CD4-positive, alpha-beta memory T cell (primary cell): ENCODE data around the gene B4GALNT1. TPM values are rescaled to one million over a fixed set of nuclear protein-coding genes. Genes with fewer than 3 reads are reported as not detected.

Source experiments
- CTCF ChIA-PET: fragments of 350-600 bp; sonication (Branson Sonifier 250); formaldehyde crosslinking; loops from one replicate; lab custom pipeline; 2021; ENCODE audit warnings: inconsistent platforms; ENCODE audit not compliant: partially characterized antibody; lab: Charles Lee
- POLR2A ChIA-PET: fragments of 350-600 bp; sonication (Branson Sonifier 250); formaldehyde crosslinking; loops from one replicate; lab custom pipeline; 2021; ENCODE audit not compliant: partially characterized antibody; lab: Charles Lee
- DNase-seq, 5 donors: peaks; one replicate each; pipeline versions ENCODE4 v3.0.0 to v3.0.0-alpha.2; 2020 to 2022; ENCODE audit warnings: mixed read lengths in 1 of 5
- H3K27ac ChIP-seq: one replicate; pipeline ENCODE4 v1.7.0; 2013; ENCODE audit warnings: low read depth, low read length
- H3K27me3 ChIP-seq: 2 replicates; pipeline ENCODE4 v1.7.0; 2013; ENCODE audit warnings: mild to moderate bottlenecking, low read length, moderate library complexity; ENCODE audit not compliant: insufficient read depth
- H3K36me3 ChIP-seq: 2 replicates; pipeline ENCODE4 v1.7.0; 2013; ENCODE audit warnings: mild to moderate bottlenecking, low read length, moderate library complexity; ENCODE audit not compliant: insufficient read depth
- H3K4me1 ChIP-seq: 2 replicates; pipeline ENCODE4 v1.7.0; 2013; ENCODE audit warnings: mild to moderate bottlenecking, low read length, moderate library complexity; ENCODE audit not compliant: insufficient read depth
- H3K4me3 ChIP-seq, 2 donors: one replicate each; pipeline ENCODE4 v1.7.0; 2013; ENCODE audit warnings: low read length in 2 of 2, mild to moderate bottlenecking in 1 of 2
- H3K9me3 ChIP-seq, 2 donors: one replicate each; pipeline ENCODE4 v1.7.0; 2013; ENCODE audit warnings: low read length in 2 of 2, control low read depth in 1 of 2; ENCODE audit not compliant: control insufficient read depth in 1 of 2
- H3K27ac Mint-ChIP-seq, 7 donors: one replicate each; pipeline ENCODE4 v1.8.0; 2020 to 2021; ENCODE audit warnings: mixed read lengths in 7 of 7, mild to moderate bottlenecking in 6 of 7, inconsistent platforms in 3 of 7, moderate library complexity in 3 of 7
- H3K27me3 Mint-ChIP-seq, 2 donors: one replicate each; pipeline ENCODE4 v1.8.0; 2020 to 2021; ENCODE audit warnings: mixed read lengths in 2 of 2
- H3K36me3 Mint-ChIP-seq, 2 donors: one replicate each; pipeline ENCODE4 v1.8.0; 2020 to 2021; ENCODE audit warnings: mixed read lengths in 2 of 2, inconsistent platforms in 1 of 2, mild to moderate bottlenecking in 1 of 2
- H3K4me1 Mint-ChIP-seq, 4 donors: one replicate each; pipeline ENCODE4 v1.8.0; 2020 to 2021; ENCODE audit warnings: mixed read lengths in 4 of 4, mild to moderate bottlenecking in 1 of 4
- H3K4me3 Mint-ChIP-seq, 8 donors: one replicate each; pipeline ENCODE4 v1.8.0; 2020 to 2021; ENCODE audit warnings: mixed read lengths in 8 of 8, mild to moderate bottlenecking in 7 of 8, moderate library complexity in 6 of 8, inconsistent platforms in 3 of 8
- H3K9me3 Mint-ChIP-seq, 8 donors: one replicate each; pipeline ENCODE4 v1.8.0; 2020 to 2021; ENCODE audit warnings: mixed read lengths in 8 of 8, mild to moderate bottlenecking in 5 of 8, inconsistent platforms in 3 of 8, moderate library complexity in 1 of 8
- intact Hi-C: fragments of 100-400 bp; cut with micrococcal nuclease; formaldehyde crosslinking; loops from one replicate; pipeline ENCODE4 v1.15.1; 2023
- polyA plus RNA-seq, 2 donors: library from polyadenylated mRNA; unstranded; fragments of 300-500 nt; fragmentation: Illumina TruSeq; gene quantifications; one replicate each; pipeline ENCODE4 v1.2.3, GENCODE V29; 2021
- total RNA-seq, 2 experiments: library from RNA; stranded (reverse); gene quantifications; one replicate each; pipeline ENCODE4 v1.2.3, GENCODE V29; 2021

Gene B4GALNT1
- total and polyA plus RNA-seq, 4 experiments from 2014 or later: not detected

DNA sequence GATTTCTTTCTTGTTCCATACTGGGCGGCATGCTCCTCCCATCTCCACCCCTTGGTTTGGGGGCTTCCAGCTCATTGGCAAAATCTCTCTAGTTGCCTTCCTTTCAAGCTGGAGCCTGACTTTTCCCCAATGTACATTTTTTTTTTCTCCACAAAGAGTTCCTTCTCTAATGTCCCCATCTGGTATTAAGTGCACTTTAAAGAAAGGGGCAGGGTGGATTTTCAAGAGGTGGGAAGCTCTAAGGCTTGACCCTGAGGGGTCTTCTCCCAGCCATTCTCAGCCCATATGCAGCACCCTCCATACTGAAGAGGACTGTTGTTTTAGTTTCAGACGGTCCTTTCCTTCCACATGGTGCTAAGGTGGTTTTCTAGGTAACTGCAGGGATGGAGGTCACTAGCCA lies 47.8 kb downstream of the B4GALNT1 start:
- Mint-ChIP-seq H3K27me3 (peaks cover 6 to 8% of the 10 kb centered on the region in 2 donors), H3K27ac (no peak overlapping the region), H3K36me3 (no peaks in the 10 kb centered on the region), H3K4me3 (no peak overlapping the region), H3K4me1 (peaks cover 3 to 7% (median 6%) of the 10 kb centered on the region in 4 donors), H3K9me3 (peaks cover 0 to 2% (median 0%) of the 10 kb centered on the region in 8 donors)
- intact Hi-C loops: no loop called here
- no peak for DNase-seq
- H3K4me3 ChIP-seq: no peak overlapping the region
- H3K27me3 ChIP-seq: no peaks in the 10 kb centered on the region
- no peak overlapping the region for H3K27ac ChIP-seq
- no peaks in the 10 kb centered on the region for H3K36me3 ChIP-seq
- H3K9me3 ChIP-seq: no peaks in the 10 kb centered on the region
- H3K4me1 ChIP-seq: peaks cover under 1% of the 10 kb centered on the region
- CTCF ChIA-PET: interaction anchor here (0.7 to 6.8 kb wide), 26 partner anchors 7 to 317 kb away, joined by 3 to 124 read pairs (median 4); partner anchors contain the start of genes B4GALNT1, DTX3, OS9 and PIP4K2C
- POLR2A ChIA-PET: interaction anchor here (0.7 to 1.0 kb wide), 3 partner anchors 36 to 156 kb away, joined by 3 read pairs; partner anchors contain the start of gene OS9

DNA sequence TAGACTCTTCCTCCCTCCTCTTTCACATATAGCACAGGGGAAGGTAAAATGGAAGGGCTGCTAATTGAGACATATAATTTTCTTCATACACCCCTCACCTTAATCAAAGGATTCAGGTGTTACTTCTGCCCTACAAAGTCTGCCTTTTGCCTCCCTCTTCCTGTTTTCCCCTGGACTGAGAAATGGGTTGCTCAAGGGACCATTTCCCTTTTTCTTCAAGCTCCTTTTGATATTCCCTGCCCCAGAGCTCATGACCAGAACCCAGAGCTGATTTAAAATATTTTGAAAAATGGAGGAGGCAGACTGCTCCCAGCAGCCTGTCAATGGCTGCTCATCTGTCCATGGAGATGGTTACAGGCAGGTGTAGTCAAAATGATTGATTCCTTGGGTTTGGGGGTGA lies 48.3 kb downstream of the B4GALNT1 start:
- CTCF ChIA-PET: interaction anchor here (0.6 to 6.8 kb wide), 26 partner anchors 8 to 318 kb away, joined by 3 to 124 read pairs (median 4); partner anchors contain the start of genes B4GALNT1, DTX3, OS9 and PIP4K2C
- Histone ChIP-seq H3K4me1 (no peaks in the 10 kb centered on the region), H3K9me3 (no peaks in the 10 kb centered on the region), H3K4me3 (no peak overlapping the region), H3K27me3 (no peaks in the 10 kb centered on the region), H3K36me3 (no peaks in the 10 kb centered on the region), H3K27ac (no peak overlapping the region)
- intact Hi-C loops: no loop called here
- Mint-ChIP-seq H3K4me1 (peaks cover 3 to 7% (median 5%) of the 10 kb centered on the region in 4 donors), H3K36me3 (no peaks in the 10 kb centered on the region), H3K27me3 (peaks cover 6 to 8% of the 10 kb centered on the region in 2 donors), H3K27ac (no peak overlapping the region), H3K4me3 (no peak overlapping the region), H3K9me3 (peaks cover 0 to 2% (median 0%) of the 10 kb centered on the region in 8 donors)
- no peak for DNase-seq
- POLR2A ChIA-PET: interaction anchor here (1.0 to 2.4 kb wide), 3 partner anchors 36 to 156 kb away, joined by 3 to 11 read pairs (median 5); no protein-coding TSS in a partner anchor

DNA sequence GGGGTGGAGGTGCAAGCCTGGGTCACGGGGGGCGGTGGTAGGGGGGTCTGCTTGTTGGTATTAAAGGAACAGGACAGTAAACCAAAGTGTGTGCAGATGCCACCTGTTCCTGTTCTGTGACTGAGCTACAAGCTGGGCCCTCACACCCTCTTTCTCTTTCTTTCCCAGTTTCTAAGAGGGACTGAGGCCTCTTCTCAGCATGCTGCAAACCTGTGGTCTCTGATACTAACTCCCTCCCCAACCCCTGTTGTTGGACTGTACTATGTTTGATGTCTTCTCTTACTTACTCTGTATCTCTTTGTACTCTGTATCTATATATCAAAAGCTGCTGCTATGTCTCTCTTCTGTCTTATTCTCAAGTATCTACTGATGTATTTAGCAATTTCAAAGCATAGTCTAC lies 49.0 kb downstream of the B4GALNT1 start:
- Mint-ChIP-seq H3K4me3 (no peak overlapping the region), H3K27me3 (peaks cover 6 to 9% of the 10 kb centered on the region in 2 donors), H3K9me3 (peaks cover 0 to 2% (median 0%) of the 10 kb centered on the region in 8 donors), H3K27ac (no peak overlapping the region), H3K4me1 (peaks cover 3 to 7% (median 5%) of the 10 kb centered on the region in 4 donors), H3K36me3 (no peaks in the 10 kb centered on the region)
- H3K27me3 ChIP-seq: no peaks in the 10 kb centered on the region
- H3K27ac ChIP-seq: no peak overlapping the region
- ChIA-PET POLR2A (interaction anchor here (0.9 to 2.4 kb wide), 4 partner anchors 9 to 157 kb away, joined by 3 to 11 read pairs (median 4); no protein-coding TSS in a partner anchor), CTCF (interaction anchor here (0.6 to 6.8 kb wide), 33 partner anchors 7 to 322 kb away, joined by 3 to 124 read pairs (median 5); partner anchors contain the start of genes B4GALNT1, DTX3, GLI1 and OS9)
- intact Hi-C loops: no loop called here
- H3K36me3 ChIP-seq: no peaks in the 10 kb centered on the region
- H3K9me3 ChIP-seq: no peaks in the 10 kb centered on the region
- no peaks in the 10 kb centered on the region for H3K4me1 ChIP-seq
- no peak overlapping the region for H3K4me3 ChIP-seq
- no peak for DNase-seq

DNA sequence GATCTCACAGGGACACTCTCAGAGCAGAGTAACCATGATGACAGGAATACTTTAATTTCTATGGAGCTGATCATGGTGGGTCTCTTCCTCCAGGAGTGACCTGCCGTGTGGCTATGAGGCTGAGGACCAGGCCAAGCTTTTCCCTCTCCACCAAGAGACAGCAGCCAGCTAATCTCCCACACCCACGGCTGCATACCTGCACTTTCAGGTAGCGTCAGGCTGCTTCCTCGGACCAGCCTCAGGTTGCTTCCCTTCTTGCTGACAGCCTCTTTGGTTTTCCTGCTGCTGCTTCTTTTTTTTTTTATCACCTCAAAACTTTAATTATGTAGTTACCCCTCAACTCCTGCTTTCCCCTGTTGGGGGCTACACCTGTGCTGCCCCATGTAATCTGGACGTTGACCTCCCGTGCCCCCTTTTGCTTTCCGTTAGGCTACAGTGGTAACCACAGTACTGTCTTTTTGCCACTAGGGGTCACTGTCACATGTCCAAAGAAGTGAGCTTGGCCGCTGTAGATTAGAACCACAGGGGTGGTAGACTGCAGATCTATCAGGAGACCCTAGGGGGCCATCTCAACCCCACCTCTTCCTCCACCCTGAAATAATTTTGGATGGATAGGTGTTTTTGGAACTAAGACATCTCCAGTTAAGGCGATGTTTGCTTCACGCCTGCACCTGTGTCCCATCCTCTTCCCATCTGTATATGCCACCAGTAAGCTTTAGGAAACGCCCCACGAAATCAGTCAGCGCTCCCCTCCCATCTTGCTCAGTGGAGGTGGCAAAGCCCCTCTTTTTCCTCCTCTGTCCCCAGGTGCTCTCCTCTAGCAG lies 49.8 kb downstream of the B4GALNT1 start:
- Histone ChIP-seq H3K27ac (no peak overlapping the region), H3K36me3 (no peaks in the 10 kb centered on the region), H3K4me3 (no peak overlapping the region), H3K4me1 (no peaks in the 10 kb centered on the region), H3K27me3 (no peaks in the 10 kb centered on the region), H3K9me3 (no peaks in the 10 kb centered on the region)
- CTCF ChIA-PET: interaction anchor here (0.6 to 6.8 kb wide), 35 partner anchors 8 to 323 kb away, joined by 3 to 124 read pairs (median 4); partner anchors contain the start of genes ARHGEF25, B4GALNT1, DTX3 and GLI1
- no peaks in the 10 kb centered on the region for H3K36me3 Mint-ChIP-seq
- POLR2A ChIA-PET: interaction anchor here (0.9 to 2.4 kb wide), 4 partner anchors 10 to 110 kb away, joined by 3 to 11 read pairs (median 4); partner anchors contain the start of gene OS9
- H3K27me3 Mint-ChIP-seq: peaks cover 6 to 9% of the 10 kb centered on the region in 2 donors
- H3K4me3 Mint-ChIP-seq: no peak overlapping the region
- peak; percentile 70 to 77 (median 74) for DNase-seq
- intact Hi-C loops: loop anchor here (1.0 to 2.0 kb wide), 8 partner anchors 8 to 322 kb away; partner anchors contain the start of genes B4GALNT1, MBD6, PIP4K2C and TSFM
- peaks cover 3 to 7% (median 5%) of the 10 kb centered on the region in 4 donors for H3K4me1 Mint-ChIP-seq
- peaks cover 0 to 2% (median 0%) of the 10 kb centered on the region in 8 donors for H3K9me3 Mint-ChIP-seq
- peak overlapping the region in 2 of 7 donors; percentile 26 to 38 for H3K27ac Mint-ChIP-seq

DNA sequence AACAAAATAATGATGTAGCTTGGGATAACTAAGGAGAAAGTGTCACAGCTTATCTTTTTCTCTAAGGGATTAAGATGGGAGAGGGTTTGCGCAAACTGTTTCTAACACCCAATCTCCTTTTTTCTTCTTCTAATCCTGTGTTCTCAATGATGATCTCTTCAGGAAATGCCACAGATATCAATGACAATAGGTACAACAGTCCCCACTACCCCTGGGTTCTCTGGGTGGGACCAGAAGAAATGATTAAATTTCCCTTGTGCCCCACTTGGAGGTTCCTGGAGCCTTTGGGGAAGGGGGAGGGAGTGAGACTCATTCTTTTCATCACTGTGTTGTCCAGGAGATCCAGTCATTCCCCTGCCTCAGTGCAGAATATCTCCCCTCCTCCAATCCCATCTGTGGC lies 50.6 kb downstream of the B4GALNT1 start:
- peaks cover 3 to 7% (median 5%) of the 10 kb centered on the region in 4 donors for H3K4me1 Mint-ChIP-seq
- CTCF ChIA-PET: interaction anchor here (0.7 to 6.8 kb wide), 28 partner anchors 7 to 322 kb away, joined by 3 to 124 read pairs (median 4); partner anchors contain the start of genes ARHGEF25, B4GALNT1, DTX3 and GLI1
- no peak overlapping the region for H3K4me3 Mint-ChIP-seq
- H3K27ac Mint-ChIP-seq: no peak overlapping the region
- POLR2A ChIA-PET: interaction anchor here (1.3 to 2.4 kb wide), 3 partner anchors 38 to 111 kb away, joined by 4 to 11 read pairs (median 5); partner anchors contain the start of gene OS9
- peaks cover 0 to 2% (median 0%) of the 10 kb centered on the region in 8 donors for H3K9me3 Mint-ChIP-seq
- no peak for DNase-seq
- no peaks in the 10 kb centered on the region for H3K9me3 ChIP-seq
- no peaks in the 10 kb centered on the region for H3K27me3 ChIP-seq
- no peaks in the 10 kb centered on the region for H3K4me1 ChIP-seq
- no peaks in the 10 kb centered on the region for H3K36me3 Mint-ChIP-seq
- no peak overlapping the region for H3K27ac ChIP-seq
- H3K27me3 Mint-ChIP-seq: peaks cover 6 to 9% of the 10 kb centered on the region in 2 donors
- no peak overlapping the region for H3K4me3 ChIP-seq
- intact Hi-C loops: loop anchor here (2.0 kb wide), 1 partner anchor 200 kb away; the partner anchor contains the start of gene TSFM
- H3K36me3 ChIP-seq: no peaks in the 10 kb centered on the region

DNA sequence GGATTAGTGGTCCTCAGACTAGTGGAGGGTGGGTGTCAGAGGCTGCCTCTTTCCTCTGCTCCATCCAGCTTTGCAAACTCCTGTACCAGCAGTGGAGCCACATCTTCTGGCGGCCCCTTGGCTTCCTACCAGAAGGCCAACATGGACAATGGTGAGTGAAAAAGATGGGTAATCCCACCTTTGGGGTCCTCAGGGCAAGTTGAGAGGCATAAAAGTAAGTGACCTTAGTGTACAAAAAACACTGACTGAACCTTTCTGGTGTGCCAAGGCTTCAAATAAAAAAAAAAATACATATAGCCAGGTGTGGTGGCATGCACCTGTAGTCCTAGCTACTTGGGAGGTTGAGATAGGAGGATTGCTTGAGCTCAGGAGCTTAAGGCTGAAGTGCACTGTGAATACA lies 51.2 kb downstream of the B4GALNT1 start:
- no peak overlapping the region for H3K4me3 ChIP-seq
- ChIA-PET POLR2A (interaction anchor here (1.2 kb wide), 1 partner anchor 9 kb away, joined by 3 read pairs; the partner anchor contains the start of gene PIP4K2C), CTCF (interaction anchor here (0.9 to 6.8 kb wide), 13 partner anchors 11 to 160 kb away, joined by 3 to 124 read pairs (median 4); partner anchors contain the start of genes B4GALNT1 and PIP4K2C)
- H3K9me3 ChIP-seq: no peaks in the 10 kb centered on the region
- peaks cover 3 to 7% (median 5%) of the 10 kb centered on the region in 4 donors for H3K4me1 Mint-ChIP-seq
- H3K27ac ChIP-seq: no peak overlapping the region
- H3K27me3 ChIP-seq: no peaks in the 10 kb centered on the region
- intact Hi-C loops: loop anchor here (2.0 kb wide), 1 partner anchor 201 kb away; the partner anchor contains the start of gene TSFM
- no peak overlapping the region for H3K27ac Mint-ChIP-seq
- no peaks in the 10 kb centered on the region for H3K36me3 Mint-ChIP-seq
- no peaks in the 10 kb centered on the region for H3K36me3 ChIP-seq
- no peaks in the 10 kb centered on the region for H3K4me1 ChIP-seq
- no peak for DNase-seq
- no peak overlapping the region for H3K4me3 Mint-ChIP-seq
- H3K27me3 Mint-ChIP-seq: peaks cover 6 to 9% of the 10 kb centered on the region in 2 donors
- H3K9me3 Mint-ChIP-seq: peaks cover 0 to 2% (median 0%) of the 10 kb centered on the region in 8 donors
